H9 (cell line): ENCODE data around the gene PSMB5. TPM values are rescaled to one million over a fixed set of nuclear protein-coding genes. Genes with fewer than 3 reads are reported as not detected.

ENCODE experiments used
- DNase-seq: peaks from one replicate; pipeline ENCODE4 v3.0.0-alpha.2; 2017
- H2AFZ ChIP-seq: one replicate; pipeline ENCODE4 v1.6.1; 2013; ENCODE audit warnings: mild to moderate bottlenecking, low read length, control low read depth, moderate library complexity
- H2AK5ac ChIP-seq: 2 replicates; pipeline ENCODE4 v1.6.1; 2013; ENCODE audit warnings: low read length, control low read depth, mixed read lengths; ENCODE audit not compliant: insufficient read length
- H2BK120ac ChIP-seq: one replicate; pipeline ENCODE4 v1.6.1; 2013; ENCODE audit warnings: low read depth, mild to moderate bottlenecking, low read length, control low read depth, inconsistent platforms; ENCODE audit not compliant: poor library complexity, severe bottlenecking
- H2BK12ac ChIP-seq: 2 replicates; pipeline ENCODE4 v1.6.1; 2013; ENCODE audit warnings: low read length, control low read depth, mixed read lengths, low read depth; ENCODE audit not compliant: insufficient read length
- H2BK15ac ChIP-seq: 2 replicates; pipeline ENCODE4 v1.6.1; 2013; ENCODE audit warnings: low read depth, low read length, control low read depth
- H2BK20ac ChIP-seq: one replicate; pipeline ENCODE4 v1.6.1; 2013; ENCODE audit warnings: low read depth, mild to moderate bottlenecking, low read length, control low read depth, inconsistent platforms; ENCODE audit not compliant: poor library complexity, severe bottlenecking
- H2BK5ac ChIP-seq: 2 replicates; pipeline ENCODE4 v1.6.1; 2013; ENCODE audit warnings: low read length, control low read depth, mixed read lengths; ENCODE audit not compliant: insufficient read length
- H3K14ac ChIP-seq: 2 replicates; pipeline ENCODE4 v1.6.1; 2013; ENCODE audit warnings: low read length, control low read depth; ENCODE audit not compliant: insufficient read depth
- H3K18ac ChIP-seq: 2 replicates; pipeline ENCODE4 v1.6.1; 2013; ENCODE audit warnings: low read depth, mild to moderate bottlenecking, mixed read lengths, low read length, control low read depth; ENCODE audit not compliant: insufficient read length
- H3K23ac ChIP-seq: 2 replicates; pipeline ENCODE4 v1.6.1; 2013; ENCODE audit warnings: low read length, control low read depth, mixed read lengths, low read depth; ENCODE audit not compliant: insufficient read length
- H3K23me2 ChIP-seq: 2 replicates; pipeline ENCODE4 v1.6.1; 2013; ENCODE audit warnings: low read depth, mild to moderate bottlenecking, mixed read lengths, low read length, control low read depth; ENCODE audit not compliant: insufficient read length, poor library complexity, severe bottlenecking
- H3K27ac ChIP-seq: 2 replicates; pipeline ENCODE4 v1.5.1; 2013; ENCODE audit warnings: low read length, control low read depth, mixed read lengths, low read depth; ENCODE audit not compliant: insufficient read length
- H3K27me3 ChIP-seq: 2 replicates; pipeline ENCODE4 v1.6.1; 2013; ENCODE audit warnings: low read length, control low read depth, inconsistent platforms; ENCODE audit not compliant: insufficient read depth
- H3K4ac ChIP-seq: 2 replicates; pipeline ENCODE4 v1.6.1; 2013; ENCODE audit warnings: low read depth, mild to moderate bottlenecking, control low read depth, inconsistent platforms, low read length, moderate library complexity
- H3K4me1 ChIP-seq: 2 replicates; pipeline ENCODE4 v1.6.1; 2013; ENCODE audit warnings: low read length, control low read depth, inconsistent platforms; ENCODE audit not compliant: insufficient read depth
- H3K4me2 ChIP-seq: 2 replicates; pipeline ENCODE4 v1.6.1; 2013; ENCODE audit warnings: low read length, control low read depth, mixed read lengths; ENCODE audit not compliant: insufficient read length, insufficient read depth
- H3K56ac ChIP-seq: 2 replicates; pipeline ENCODE4 v1.6.1; 2013; ENCODE audit warnings: low read depth, mild to moderate bottlenecking, mixed read lengths, low read length, control low read depth; ENCODE audit not compliant: insufficient read length
- H3K79me1 ChIP-seq: 2 replicates; pipeline ENCODE4 v1.6.1; 2013; ENCODE audit warnings: low read depth, mild to moderate bottlenecking, moderate library complexity, low read length, control low read depth, inconsistent platforms; ENCODE audit not compliant: insufficient read depth, poor library complexity, severe bottlenecking
- H3K79me2 ChIP-seq: 2 replicates; pipeline ENCODE4 v1.6.1; 2013; ENCODE audit warnings: low read length, control low read depth, inconsistent platforms; ENCODE audit not compliant: insufficient read depth
- H3K9ac ChIP-seq: 2 replicates; pipeline ENCODE4 v1.6.1; 2013; ENCODE audit warnings: low read length, control low read depth, mixed read lengths; ENCODE audit not compliant: insufficient read length; ENCODE audit errors: extremely low read depth
- H3K9me3 ChIP-seq: one replicate; pipeline ENCODE4 v1.6.1; 2013; ENCODE audit warnings: low read depth, low read length, inconsistent platforms; ENCODE audit not compliant: control insufficient read depth
- H3T11ph ChIP-seq: one replicate; pipeline ENCODE4 v1.6.1; 2013; ENCODE audit warnings: mild to moderate bottlenecking, low read length, control low read depth, inconsistent platforms
- H4K20me1 ChIP-seq: one replicate; pipeline ENCODE4 v1.6.1; 2013; ENCODE audit not compliant: control insufficient read depth, insufficient read length, insufficient read depth
- H4K5ac ChIP-seq: 2 replicates; pipeline ENCODE4 v1.6.1; 2013; ENCODE audit warnings: low read depth, mild to moderate bottlenecking, mixed read lengths, low read length, control low read depth; ENCODE audit not compliant: insufficient read length
- H4K8ac ChIP-seq: replicated peaks from 2 replicates; pipeline ENCODE4 v1.6.1; 2013; ENCODE audit warnings: low read length, control low read depth, mixed read lengths, low read depth; ENCODE audit not compliant: insufficient read length
- H4K91ac ChIP-seq: 2 replicates; pipeline ENCODE4 v1.6.1; 2013; ENCODE audit warnings: low read depth, mild to moderate bottlenecking, moderate library complexity, mixed read lengths, low read length, control low read depth; ENCODE audit not compliant: insufficient read length
- H3K27ac Mint-ChIP-seq, 3 experiments: 2 replicates in 2 of 3; 3 replicates in 1 of 3; pipeline ENCODE4 v1.8.0; 2020 to 2021; ENCODE audit warnings: mixed read lengths in 3 of 3, mild to moderate bottlenecking in 1 of 3, moderate library complexity in 1 of 3
- H3K27me3 Mint-ChIP-seq: 2 replicates; pipeline ENCODE4 v1.8.0; 2021; ENCODE audit warnings: low read depth, mild to moderate bottlenecking, moderate library complexity, mixed read lengths
- H3K36me3 Mint-ChIP-seq, 3 experiments: 2 replicates in 2 of 3; 3 replicates in 1 of 3; pipeline ENCODE4 v1.8.0; 2020 to 2021; ENCODE audit warnings: low read depth in 3 of 3, mixed read lengths in 3 of 3; ENCODE audit not compliant: insufficient read depth in 1 of 3
- H3K4me1 Mint-ChIP-seq, 2 experiments: 2 replicates each; pipeline ENCODE4 v1.8.0; 2020; ENCODE audit warnings: mixed read lengths in 2 of 2
- H3K4me3 Mint-ChIP-seq, 2 experiments: 2 replicates in 1 of 2; 3 replicates in 1 of 2; pipeline ENCODE4 v1.8.0; 2020 to 2021; ENCODE audit warnings: mild to moderate bottlenecking in 2 of 2, mixed read lengths in 2 of 2, moderate library complexity in 1 of 2
- H3K9me3 Mint-ChIP-seq, 2 experiments: 2 replicates in 1 of 2; 3 replicates in 1 of 2; pipeline ENCODE4 v1.8.0; 2020; ENCODE audit warnings: mild to moderate bottlenecking in 2 of 2, mixed read lengths in 2 of 2, moderate library complexity in 1 of 2
- CTCF ChIP-seq: fragments of 200-600 bp; sonication (generic); conservative IDR thresholded peaks from 3 replicates; pipeline ENCODE4 v1.8.0; 2021; ENCODE audit warnings: antibody characterized with exemption, mild to moderate bottlenecking
- WGBS: extraction: QIAGEN DNeasy Blood & Tissue Kit; methylation state at CpG from one replicate; pipeline ENCODE4 v1.1.7; 2013; ENCODE audit warnings: missing lambda C conversion rate, low lambda C conversion rate, mixed read lengths; ENCODE audit not compliant: insufficient read length; ENCODE audit errors: extremely low coverage; 5-methylcytosine and 5-hydroxymethylcytosine counted together
- total RNA-seq: library from RNA; stranded (reverse); gene quantifications from 2 replicates; pipeline ENCODE4 v1.2.1, GENCODE V29; 2021

Gene PSMB5
- total RNA-seq, 1 experiment from 2014 or later: 252 TPM

DNA sequence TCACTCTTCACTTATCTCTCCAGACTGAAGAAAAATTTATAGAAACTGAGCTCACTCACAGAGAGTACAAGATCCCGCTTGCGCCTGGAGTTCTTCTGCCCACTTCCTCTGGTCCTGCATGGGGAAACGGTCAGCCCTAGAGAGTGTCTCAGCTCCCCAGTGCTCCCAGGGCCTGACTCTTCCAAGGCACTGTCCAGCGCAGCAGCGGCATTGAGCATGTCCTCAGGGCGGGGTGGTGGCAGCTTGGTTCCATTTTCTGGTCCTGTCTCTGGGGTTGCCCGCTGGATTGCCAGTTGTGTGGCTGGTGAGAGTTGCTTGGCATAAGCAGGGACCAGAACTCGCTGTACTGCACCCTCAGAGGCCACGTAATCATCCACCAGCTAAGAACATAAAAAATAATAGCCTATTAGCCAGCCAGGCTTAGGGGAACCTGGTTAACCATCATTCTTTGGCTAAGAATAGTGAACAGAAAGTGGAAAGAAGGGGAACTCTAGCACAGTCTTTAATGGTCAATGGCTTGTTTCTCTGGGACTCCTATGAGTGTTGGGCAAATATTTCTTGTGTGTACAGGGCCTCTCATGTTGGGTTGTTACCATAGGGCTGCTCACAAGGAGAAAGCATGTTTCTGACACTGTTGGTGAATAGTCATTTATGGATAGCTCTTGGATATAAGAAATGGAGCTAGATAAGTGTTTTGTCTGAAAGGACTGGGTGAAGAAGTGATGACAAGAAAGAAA, 38.6 kb downstream of the PSMB5 start:
- Histone ChIP-seq H3K79me1 (no peaks in the 10 kb centered on the region), H4K8ac (no peak overlapping the region), H3K4me1 (peaks cover 5% of the 10 kb centered on the region; the same call in 1 of the 2 replicates), H2BK15ac (no peak overlapping the region), H4K91ac (no peak overlapping the region), H3K9me3 (no peaks in the 10 kb centered on the region), H2BK120ac (no peak overlapping the region), H3K4me2 (no peak overlapping the region), H3K23ac (no peak overlapping the region), H3K9ac (no peak overlapping the region), H3K27ac (no peak overlapping the region), H3K79me2 (no peaks in the 10 kb centered on the region), H3K4ac (no peak overlapping the region), H2BK20ac (no peak overlapping the region), H2AK5ac (no peak overlapping the region), H3K14ac (no peak overlapping the region), H4K20me1 (no peaks in the 10 kb centered on the region), H2BK5ac (no peak overlapping the region), H2AFZ (no peak overlapping the region), H3K23me2 (no peaks in the 10 kb centered on the region), H2BK12ac (no peak overlapping the region), H3T11ph (no peak overlapping the region), H4K5ac (no peak overlapping the region), H3K18ac (no peak overlapping the region), H3K27me3 (no peaks in the 10 kb centered on the region), H3K56ac (no peak overlapping the region)
- peaks cover 0 to 3% (median 0%) of the 10 kb centered on the region in 3 experiments; a peak in 1 of 7 replicates for H3K36me3 Mint-ChIP-seq
- no CpG with 5 or more reads among the region's 9 CpGs for WGBS
- H3K4me1 Mint-ChIP-seq: peaks cover 7 to 8% of the 10 kb centered on the region in 2 experiments
- H3K9me3 Mint-ChIP-seq: no peaks in the 10 kb centered on the region
- DNase-seq: no peak
- TF ChIP-seq CTCF: no peak
- no peaks in the 10 kb centered on the region for H3K27me3 Mint-ChIP-seq
- H3K4me3 Mint-ChIP-seq: no peak overlapping the region
- H3K27ac Mint-ChIP-seq: no peak overlapping the region; a peak in 2 of 7 replicates
